GM18505 (cell line): Measurements from ENCODE around the gene OR52L1.

Source experiments
- ATAC-seq: cut with Tn5 transposase; IDR thresholded peaks from one replicate; pipeline ENCODE4 v1.9.1; 2021; ENCODE audit not compliant: unreplicated experiment
- POLR2A ChIP-seq: IDR thresholded peaks from 4 replicates; pipeline ENCODE4 v1.6.1; 2011; ENCODE audit warnings: borderline replicate concordance; ENCODE audit not compliant: insufficient read depth, insufficient read length; ENCODE audit errors: extremely low read depth

The OR52L1 gene

GRCh38 chr11:5986885-5987284, at the start of gene OR52L1:
Gene OR52L1, minus strand, starts transcription at chr11:5986985. Its CDS starts 55 bp downstream, at chr11:5986930.
- no peak for ATAC-seq
- no peak for TF ChIP-seq POLR2A

GRCh38 chr11:6030708-6031405, 44.1 kb upstream of the OR52L1 start, which contains the start of gene OR56A1:
Gene OR56A1, minus strand, starts transcription at chr11:6030758. Its CDS starts 3,066 bp downstream, at chr11:6027692.
- ATAC-seq, result no peak
- TF ChIP-seq POLR2A, result no peak

- TF ChIP-seq POLR2A, result no peak
- ATAC-seq, result no peak
Measured at GRCh38 chr11:6027501-6027900, 40.7 kb upstream of the OR52L1 start.

- no peak for ATAC-seq
- no peak for TF ChIP-seq POLR2A
Measured at GRCh38 chr11:6025056-6025455, 38.3 kb upstream of the OR52L1 start.

GRCh38 chr11:6022956-6023355, 36.2 kb upstream of the OR52L1 start:
- ATAC-seq, result no peak
- TF ChIP-seq POLR2A, result no peak

- TF ChIP-seq POLR2A, result no peak
- no peak for ATAC-seq
Measured at GRCh38 chr11:6013042-6013441, 26.3 kb upstream of the OR52L1 start.

- TF ChIP-seq POLR2A, result no peak
- no peak for ATAC-seq
Measured at GRCh38 chr11:6012035-6012668, 25.4 kb upstream of the OR52L1 start.

GRCh38 chr11:6006846-6007245, 20.1 kb upstream of the OR52L1 start, which contains the start of gene OR56A4:
Gene OR56A4, minus strand, starts transcription at chr11:6006946. Its CDS starts 3,954 bp downstream, at chr11:6002992.
- TF ChIP-seq POLR2A, result no peak
- no peak for ATAC-seq

- no peak for ATAC-seq
- no peak for TF ChIP-seq POLR2A
Measured at GRCh38 chr11:6006395-6006794, 19.6 kb upstream of the OR52L1 start.

- ATAC-seq, result no peak
Measured at GRCh38 chr11:6002202-6002699, 15.5 kb upstream of the OR52L1 start.

GRCh38 chr11:5994791-5995190, 8.0 kb upstream of the OR52L1 start:
- no peak for TF ChIP-seq POLR2A
- no peak for ATAC-seq

More at GRCh38 chr11:6002202-6002699, 15.5 kb upstream of the OR52L1 start:
- TF ChIP-seq POLR2A, result no peak

GRCh38 chr11:5992604-5993251, 5.9 kb upstream of the OR52L1 start:
- no peak for ATAC-seq

GRCh38 chr11:5992150-5992549, 5.4 kb upstream of the OR52L1 start:
- no peak for TF ChIP-seq POLR2A
- ATAC-seq, result no peak

More at GRCh38 chr11:5992604-5993251, 5.9 kb upstream of the OR52L1 start:
- TF ChIP-seq POLR2A, result no peak

GRCh38 chr11:5989203-5989602, 2.4 kb upstream of the OR52L1 start:
- ATAC-seq, result no peak
- no peak for TF ChIP-seq POLR2A

GRCh38 chr11:5983443-5983842, 3.3 kb downstream of the OR52L1 start:
- ATAC-seq, result no peak

More at GRCh38 chr11:5983443-5983842, 3.3 kb downstream of the OR52L1 start:
- no peak for TF ChIP-seq POLR2A
